ENCODE data around the gene DAGLB.

DNA sequence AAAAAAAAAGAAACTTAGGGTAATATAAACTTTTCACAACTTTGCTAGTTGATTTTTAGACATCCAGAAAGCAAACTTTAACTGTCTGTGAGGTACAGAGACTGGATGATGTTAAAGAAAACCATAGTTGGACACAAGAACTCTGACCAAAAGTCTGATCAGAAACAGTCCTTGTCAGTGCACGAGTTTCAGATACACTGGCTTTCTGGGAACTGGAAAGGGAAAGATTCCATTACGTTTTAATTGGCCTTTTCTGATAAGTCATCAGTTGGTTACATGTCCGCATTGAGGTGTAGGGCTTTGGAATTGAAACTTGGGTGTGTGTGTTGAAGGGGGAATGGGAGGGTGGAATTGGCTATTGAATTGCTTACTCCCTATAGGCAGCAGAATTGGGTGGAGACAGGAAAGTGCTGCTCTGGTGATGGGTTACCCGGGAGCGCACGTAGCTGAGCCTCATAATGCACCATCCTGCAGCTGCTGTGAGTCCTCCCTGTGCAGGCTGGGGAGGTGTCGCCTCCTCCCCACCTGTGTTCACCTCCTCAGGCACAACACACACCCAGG, 59.9 kb downstream of the DAGLB start:
- TF ChIP-seq, protein P1, sequence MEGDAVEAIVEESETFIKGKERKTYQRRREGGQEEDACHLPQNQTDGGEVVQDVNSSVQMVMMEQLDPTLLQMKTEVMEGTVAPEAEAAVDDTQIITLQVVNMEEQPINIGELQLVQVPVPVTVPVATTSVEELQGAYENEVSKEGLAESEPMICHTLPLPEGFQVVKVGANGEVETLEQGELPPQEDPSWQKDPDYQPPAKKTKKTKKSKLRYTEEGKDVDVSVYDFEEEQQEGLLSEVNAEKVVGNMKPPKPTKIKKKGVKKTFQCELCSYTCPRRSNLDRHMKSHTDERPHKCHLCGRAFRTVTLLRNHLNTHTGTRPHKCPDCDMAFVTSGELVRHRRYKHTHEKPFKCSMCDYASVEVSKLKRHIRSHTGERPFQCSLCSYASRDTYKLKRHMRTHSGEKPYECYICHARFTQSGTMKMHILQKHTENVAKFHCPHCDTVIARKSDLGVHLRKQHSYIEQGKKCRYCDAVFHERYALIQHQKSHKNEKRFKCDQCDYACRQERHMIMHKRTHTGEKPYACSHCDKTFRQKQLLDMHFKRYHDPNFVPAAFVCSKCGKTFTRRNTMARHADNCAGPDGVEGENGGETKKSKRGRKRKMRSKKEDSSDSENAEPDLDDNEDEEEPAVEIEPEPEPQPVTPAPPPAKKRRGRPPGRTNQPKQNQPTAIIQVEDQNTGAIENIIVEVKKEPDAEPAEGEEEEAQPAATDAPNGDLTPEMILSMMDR (optimal IDR thresholded peaks at IDR 0.05 in 1 of 3, IDR thresholded peaks at IDR 0.05 in 1 of 3, conservative IDR thresholded peaks at IDR 0.05 in 1 of 3; ENCODE audit: extremely low read depth in 1 of 3, insufficient read depth in 2 of 3, low read length in 3 of 3): no peak
- no peak for TF ChIP-seq EZH2 (IDR thresholded peaks at IDR 0.05; ENCODE audit: low read length)
